Head of caudate nucleus (tissue), 42 donors: ENCODE data around the gene PTPRG.

Source experiments
- DNase-seq, 42 donors: peaks; one replicate each; pipeline versions ENCODE4 v3.0.0 to v3.0.0-alpha.2; 2020 to 2021; ENCODE audit warnings: mixed read lengths in 7 of 42
- intact Hi-C: fragments of 100-400 bp; cut with DNase I; formaldehyde crosslinking; loops from one replicate; pipeline ENCODE4 v1.15.0; 2022

PTPRG gene

GRCh38 chr3:61914276-61914675, 352.9 kb downstream of the PTPRG start:
- DNase-seq, result no peak
- intact Hi-C loops, result no loop called here

- intact Hi-C loops, result no loop called here
- no peak for DNase-seq
Measured at GRCh38 chr3:61915296-61915695, 353.9 kb downstream of the PTPRG start.

GRCh38 chr3:61919371-61919770, 358.0 kb downstream of the PTPRG start:
- intact Hi-C loops, result no loop called here
- DNase-seq, result no peak

- DNase-seq, result no peak
- intact Hi-C loops, result no loop called here
Measured at GRCh38 chr3:61922118-61922517, 360.7 kb downstream of the PTPRG start.

GRCh38 chr3:61924090-61924735, 362.8 kb downstream of the PTPRG start:
- intact Hi-C loops, result no loop called here
- peak in 24 of 42 donors; percentile 5 to 77 (median 44) for DNase-seq

- intact Hi-C loops, result no loop called here
Measured at GRCh38 chr3:61924991-61925390, 363.6 kb downstream of the PTPRG start.

GRCh38 chr3:61925721-61926120, 364.4 kb downstream of the PTPRG start:
- no peak for DNase-seq
- intact Hi-C loops, result no loop called here

More at GRCh38 chr3:61924991-61925390, 363.6 kb downstream of the PTPRG start:
- DNase-seq, result no peak

GRCh38 chr3:61926923-61927322, 365.6 kb downstream of the PTPRG start:
- no peak for DNase-seq
- intact Hi-C loops, result no loop called here

GRCh38 chr3:61927332-61927731, 366.0 kb downstream of the PTPRG start:
- intact Hi-C loops, result no loop called here
- peak in 26 of 42 donors; percentile 18 to 67 (median 45) for DNase-seq

- intact Hi-C loops, result no loop called here
Measured at GRCh38 chr3:61928039-61928438, 366.7 kb downstream of the PTPRG start.

GRCh38 chr3:61928776-61929314, 367.5 kb downstream of the PTPRG start:
- intact Hi-C loops, result no loop called here
- DNase-seq, result no peak

More at GRCh38 chr3:61928039-61928438, 366.7 kb downstream of the PTPRG start:
- no peak for DNase-seq

GRCh38 chr3:61929617-61930016, 368.2 kb downstream of the PTPRG start:
- no peak for DNase-seq
- intact Hi-C loops, result no loop called here

GRCh38 chr3:61932499-61932898, 371.1 kb downstream of the PTPRG start:
- intact Hi-C loops, result no loop called here
- no peak for DNase-seq

- intact Hi-C loops, result no loop called here
- DNase-seq, result no peak
Measured at GRCh38 chr3:61933798-61934504, 372.6 kb downstream of the PTPRG start.

GRCh38 chr3:61934505-61934871, 373.1 kb downstream of the PTPRG start:
- no peak for DNase-seq
- intact Hi-C loops, result no loop called here

- intact Hi-C loops, result no loop called here
- no peak for DNase-seq
Measured at GRCh38 chr3:61935814-61936213, 374.4 kb downstream of the PTPRG start.

- intact Hi-C loops, result no loop called here
Measured at GRCh38 chr3:61936344-61936937, 375.1 kb downstream of the PTPRG start.

GRCh38 chr3:61937477-61937876, 376.1 kb downstream of the PTPRG start:
- intact Hi-C loops, result no loop called here
- peak in 1 of 42 donors; percentile 21 for DNase-seq

More at GRCh38 chr3:61936344-61936937, 375.1 kb downstream of the PTPRG start:
- no peak for DNase-seq

- intact Hi-C loops, result no loop called here
Measured at GRCh38 chr3:61938878-61939549, 377.6 kb downstream of the PTPRG start.

GRCh38 chr3:61940236-61940635, 378.9 kb downstream of the PTPRG start:
- intact Hi-C loops, result no loop called here

More at GRCh38 chr3:61938878-61939549, 377.6 kb downstream of the PTPRG start:
- DNase-seq, result no peak

More at GRCh38 chr3:61940236-61940635, 378.9 kb downstream of the PTPRG start:
- no peak for DNase-seq
